GM19023 (cell line): ENCODE results near the gene PICK1.
"Not testable (repeated sequence)": the region's sequence is repeated elsewhere in the genome, so short reads cannot be mapped to it uniquely, and the experiment has no call there.

Source experiments
- ATAC-seq: cut with Tn5 transposase; IDR thresholded peaks from one replicate; pipeline ENCODE4 v1.9.1; 2021; ENCODE audit warnings: mild to moderate bottlenecking, moderate library complexity; ENCODE audit not compliant: unreplicated experiment

Gene PICK1

GRCh38 chr22:38110863-38111852 is 54.0 kb downstream of the PICK1 start:
- ATAC-seq: no peak

DNA sequence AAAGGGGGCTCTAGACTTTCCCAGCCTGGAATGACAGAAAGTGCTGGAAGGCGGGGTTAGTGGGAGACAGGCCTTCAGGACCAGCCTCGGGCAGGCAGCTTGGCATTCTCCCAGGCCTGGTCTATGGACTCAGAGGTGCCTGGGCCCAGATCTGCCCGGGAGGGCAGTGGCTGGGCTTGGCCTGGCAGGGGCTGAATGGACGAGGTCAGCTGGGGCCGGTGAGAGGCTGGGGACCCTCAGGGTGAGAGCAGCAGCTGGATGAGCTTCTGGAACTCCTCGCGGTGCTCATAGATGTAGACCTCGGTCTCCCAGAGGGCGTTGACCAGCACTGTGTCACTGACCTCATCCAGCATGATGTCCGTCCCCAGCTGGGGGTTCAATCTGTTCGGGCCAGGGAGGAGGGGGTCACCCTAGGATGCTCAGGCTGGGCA is 54.7 kb downstream of the PICK1 start:
- ATAC-seq: no peak

GRCh38 chr22:38112381-38112780 is 55.2 kb downstream of the PICK1 start:
- no peak for ATAC-seq

DNA sequence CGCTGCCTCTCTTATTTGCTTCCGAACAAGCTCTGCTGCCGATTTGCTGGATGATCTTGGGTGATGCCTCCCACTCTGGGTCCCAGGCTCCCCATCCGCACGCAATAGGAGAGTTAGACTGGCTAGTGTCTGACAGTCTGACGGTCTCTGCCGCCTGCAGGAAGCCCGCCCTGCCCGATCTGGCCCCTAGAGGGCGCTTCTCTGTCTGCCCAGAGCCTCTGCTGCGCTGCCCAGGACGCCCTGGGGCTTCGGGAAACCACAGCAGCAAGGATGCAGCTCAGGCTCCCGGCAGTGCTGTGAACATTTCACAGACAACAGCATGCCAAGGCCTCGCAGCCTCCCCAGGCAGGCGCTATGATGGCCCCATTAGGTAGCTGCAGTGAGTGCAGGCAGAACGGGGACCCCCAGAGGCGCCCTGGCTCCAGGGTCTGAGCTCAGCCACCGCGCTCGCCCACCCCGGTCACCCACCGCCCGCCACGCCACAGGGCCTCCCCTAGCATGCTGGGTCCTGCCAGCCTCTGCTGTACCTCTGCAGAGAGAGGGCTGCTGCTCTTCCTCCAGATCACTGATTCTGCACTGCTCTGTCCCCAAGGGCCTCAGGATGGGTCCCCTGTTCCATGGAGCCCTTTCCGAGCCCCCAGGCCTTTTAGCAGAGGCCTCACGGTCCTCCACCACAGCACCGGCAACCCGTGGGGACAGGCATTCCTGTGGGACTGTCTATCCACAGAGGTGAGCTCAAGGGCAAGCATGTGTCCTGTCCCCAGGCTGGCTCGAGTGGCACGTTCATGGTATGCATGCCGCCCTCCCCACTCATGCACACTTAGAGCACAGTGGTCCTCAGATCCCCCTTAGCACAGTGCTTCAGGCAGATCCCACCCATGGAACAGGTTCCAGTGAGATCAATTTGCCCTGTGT is 57.5 kb downstream of the PICK1 start:
- ATAC-seq: no peak

DNA sequence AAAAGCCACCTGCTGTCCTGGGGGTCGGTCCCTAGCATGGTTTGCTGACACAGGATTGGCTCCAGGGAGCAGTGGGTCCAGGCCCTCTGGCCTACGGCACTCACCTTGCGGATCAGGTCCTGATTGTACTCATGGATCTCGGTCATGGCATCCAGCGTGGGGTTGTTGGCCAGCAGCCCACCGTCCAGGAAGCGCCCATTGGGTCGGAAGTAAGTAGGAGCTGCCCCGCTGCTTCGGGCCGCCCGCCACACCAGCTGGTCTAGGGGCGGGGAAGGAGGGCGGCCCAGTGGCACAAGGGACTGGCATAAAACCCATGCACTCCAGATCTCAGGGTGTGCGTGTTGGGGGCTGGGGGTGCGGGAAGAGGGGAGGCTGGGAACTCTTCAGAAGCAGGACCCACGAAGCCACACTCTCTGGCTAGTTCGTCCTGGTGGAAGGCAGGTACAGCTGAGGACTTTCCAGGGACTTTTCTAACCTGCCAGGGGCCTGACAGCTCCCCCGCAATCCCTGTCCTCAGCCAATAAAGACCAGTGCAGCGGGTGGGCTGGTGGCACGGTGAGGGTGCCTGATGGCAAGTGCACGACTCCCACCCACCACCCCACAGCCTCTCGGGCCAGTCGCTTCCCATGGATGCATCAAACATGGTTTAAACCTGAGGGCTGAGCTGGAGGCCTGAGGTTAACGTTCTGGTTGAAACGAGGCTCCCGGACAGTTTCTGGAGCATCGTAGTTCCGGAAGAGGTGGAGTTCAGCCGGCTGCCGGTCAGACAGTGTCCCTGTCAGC is 58.4 kb downstream of the PICK1 start:
- no peak for ATAC-seq

DNA sequence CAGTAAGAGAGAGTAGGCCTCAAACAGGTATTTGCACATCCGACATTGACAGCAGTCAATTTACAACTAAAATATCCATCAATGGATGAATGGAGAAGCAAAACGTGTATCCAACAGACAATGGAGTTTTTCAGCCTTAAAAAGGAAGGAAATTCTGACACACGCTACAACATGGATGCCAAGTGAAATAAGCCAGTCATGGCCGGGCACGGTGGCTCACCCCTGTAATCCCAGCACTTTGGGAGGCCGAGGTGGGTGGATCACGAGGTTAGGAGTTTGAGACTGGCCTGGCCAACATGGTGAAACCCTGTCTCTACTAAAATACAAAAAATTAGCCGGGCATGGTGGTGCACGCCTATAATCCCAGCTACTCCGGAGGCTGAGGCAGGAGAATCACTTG is 60.4 kb downstream of the PICK1 start:
- not testable (repeated sequence) for ATAC-seq

- ATAC-seq: no peak
These were observed 61.0 kb downstream of the PICK1 start for GRCh38 chr22:38118182-38118581.

DNA sequence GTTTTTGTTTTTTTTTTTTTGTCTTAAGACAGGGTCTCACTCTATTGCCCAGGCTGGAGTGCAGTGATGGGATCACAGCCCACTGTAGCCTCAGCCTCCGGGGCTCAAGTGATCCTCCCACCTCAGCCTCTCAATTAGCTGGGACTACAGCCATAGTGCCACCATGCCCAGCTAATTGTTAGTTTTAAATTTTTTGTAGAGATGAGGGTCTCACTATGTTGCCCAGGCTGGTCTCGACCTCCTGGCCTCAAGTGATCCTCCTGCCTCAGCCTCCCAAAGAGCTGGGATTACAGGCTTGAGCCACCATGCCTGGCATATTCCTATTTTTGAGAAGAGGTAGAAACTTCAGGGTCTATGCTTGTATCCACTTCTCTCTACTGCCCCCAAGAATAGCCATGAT is 61.5 kb downstream of the PICK1 start:
- ATAC-seq: not testable (repeated sequence)

DNA sequence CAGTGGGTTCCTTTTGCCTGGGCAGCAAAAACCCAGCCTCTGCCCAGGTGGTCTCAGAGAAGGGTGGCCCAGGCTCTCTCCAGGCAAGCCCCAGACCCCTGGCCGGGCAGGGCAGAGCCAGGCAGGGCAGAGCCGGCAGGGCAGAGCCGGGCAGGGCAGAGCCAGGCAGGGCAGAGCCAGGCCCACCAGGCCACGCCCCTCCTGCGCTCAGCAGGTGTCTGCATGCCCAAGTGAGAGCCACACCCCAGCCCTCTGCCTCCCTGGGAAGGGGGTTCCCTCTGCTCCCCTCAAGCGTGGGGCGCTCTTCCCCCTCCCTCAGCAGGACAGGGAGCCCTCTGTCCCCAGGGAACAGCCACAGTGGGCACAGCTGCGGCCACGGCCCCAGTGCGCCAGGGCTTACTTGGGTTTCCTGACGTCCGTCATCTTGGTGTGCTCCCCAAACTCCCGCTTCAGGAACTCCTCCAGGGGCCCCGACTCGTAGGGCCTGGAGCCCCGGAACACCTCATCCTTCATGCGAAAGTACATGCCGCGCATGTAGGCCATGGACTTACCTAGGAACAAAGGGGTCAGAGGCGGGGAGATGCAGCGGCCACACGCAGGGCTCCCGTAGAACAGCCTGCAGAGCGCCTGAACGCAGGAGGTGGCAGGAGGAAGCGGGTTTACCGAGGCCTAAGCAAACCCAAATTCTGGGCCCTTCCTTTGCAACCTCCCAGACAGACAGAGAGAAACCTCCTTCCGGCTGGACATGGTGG is 63.3 kb downstream of the PICK1 start:
- ATAC-seq: no peak

GRCh38 chr22:38122616-38123015 is 65.4 kb downstream of the PICK1 start:
- ATAC-seq: no peak

DNA sequence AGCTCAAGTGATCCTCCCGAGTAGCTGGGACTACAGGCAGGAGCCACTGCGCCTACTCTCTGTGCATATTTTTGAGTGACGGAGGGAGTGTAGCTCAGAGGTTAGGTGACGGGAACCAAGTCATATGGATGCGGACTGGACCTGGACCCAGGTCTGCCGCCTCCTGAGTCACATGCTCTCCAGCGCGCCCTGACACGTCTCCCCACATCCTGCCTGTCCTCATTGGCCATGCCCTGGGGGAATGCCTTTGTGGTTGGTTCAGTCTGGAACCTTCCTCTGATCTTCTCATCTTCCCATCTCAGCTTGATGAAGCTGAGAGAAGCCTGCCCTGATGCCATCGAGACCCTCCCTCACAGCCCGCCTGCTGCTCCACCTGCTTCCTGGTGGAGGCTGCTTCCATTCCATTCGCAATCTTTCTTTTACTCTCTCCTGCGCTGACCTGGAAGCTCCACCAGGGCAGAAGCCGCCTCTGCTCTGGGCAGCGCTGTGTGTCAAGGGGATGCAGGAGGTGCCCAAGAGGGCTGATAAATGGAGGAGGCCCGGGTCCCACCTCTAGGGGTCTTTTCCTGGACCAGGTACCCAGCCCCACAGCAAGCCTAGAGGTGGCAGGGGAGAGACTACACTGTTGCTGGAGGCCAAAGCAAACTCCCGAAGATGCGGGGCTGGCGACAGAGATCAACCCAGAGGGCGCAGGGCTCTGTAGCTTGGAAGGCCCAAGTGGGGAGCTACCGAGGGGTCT is 67.2 kb downstream of the PICK1 start:
- ATAC-seq: no peak

DNA sequence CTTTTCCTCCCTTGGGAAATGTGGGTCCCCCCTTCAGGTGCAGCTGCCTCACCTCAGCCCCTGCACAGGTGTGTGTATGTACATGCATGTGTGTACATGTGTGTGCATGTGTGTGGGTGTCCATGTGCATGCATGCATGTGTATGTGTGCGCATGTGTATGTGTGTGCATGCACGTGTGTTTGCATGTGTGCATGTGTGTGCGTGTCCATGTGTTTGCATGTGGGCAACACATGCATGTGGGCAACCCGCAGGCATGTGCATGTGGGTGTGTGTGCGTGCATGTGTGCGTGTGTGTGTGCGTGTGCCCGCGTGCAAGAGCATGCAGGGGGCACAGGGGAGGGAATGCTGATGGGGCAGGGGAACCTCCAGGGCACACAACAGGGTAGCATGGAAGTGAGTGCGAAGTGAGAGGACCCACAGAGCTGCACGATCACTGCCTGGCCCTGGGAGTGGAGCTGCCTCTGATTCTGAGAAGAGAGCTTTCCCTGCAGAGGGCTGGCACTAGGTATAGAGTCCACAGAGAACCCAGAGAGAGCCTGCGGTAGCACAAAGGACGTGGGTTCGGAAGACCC is 67.9 kb downstream of the PICK1 start:
- no peak for ATAC-seq
